ENCODE measurements around the gene HRC.
A peak's percentile ranks its signal among the peaks of the same experiment; 100 is the strongest.
"Not testable (repeated sequence)": the region's sequence is repeated elsewhere in the genome, so short reads cannot be mapped to it uniquely, and the experiment has no call there.

HRC gene

GRCh38 chr19:49148044-49148682, 7.0 kb downstream of the HRC start:
- TF ChIP-seq ZNF8 (CRISPR knock-in tag; IDR thresholded peaks at IDR 0.05) (no peak), ESRRG (CRISPR knock-in tag; IDR thresholded peaks at IDR 0.05) (no peak), RARB (CRISPR knock-in tag; IDR thresholded peaks at IDR 0.05) (no peak), ARNTL (CRISPR knock-in tag; IDR thresholded peaks at IDR 0.05; ENCODE audit: borderline replicate concordance, low read depth) (no peak), GLIS3 (CRISPR knock-in tag; IDR thresholded peaks at IDR 0.05) (no peak), CREB5 (CRISPR knock-in tag; IDR thresholded peaks at IDR 0.05; ENCODE audit: low read depth) (no peak), PPARA (CRISPR knock-in tag; IDR thresholded peaks at IDR 0.05; ENCODE audit: borderline replicate concordance) (no peak), ZFP30 (CRISPR knock-in tag; IDR thresholded peaks at IDR 0.05) (no peak), ZC3H10 (CRISPR knock-in tag; IDR thresholded peaks at IDR 0.05) (no peak), TOX (CRISPR knock-in tag; IDR thresholded peaks at IDR 0.05; ENCODE audit: borderline replicate concordance) (no peak), PATZ1 (CRISPR knock-in tag; IDR thresholded peaks at IDR 0.05; ENCODE audit: borderline replicate concordance) (no peak)
- TF ChIP-seq, protein P1, sequence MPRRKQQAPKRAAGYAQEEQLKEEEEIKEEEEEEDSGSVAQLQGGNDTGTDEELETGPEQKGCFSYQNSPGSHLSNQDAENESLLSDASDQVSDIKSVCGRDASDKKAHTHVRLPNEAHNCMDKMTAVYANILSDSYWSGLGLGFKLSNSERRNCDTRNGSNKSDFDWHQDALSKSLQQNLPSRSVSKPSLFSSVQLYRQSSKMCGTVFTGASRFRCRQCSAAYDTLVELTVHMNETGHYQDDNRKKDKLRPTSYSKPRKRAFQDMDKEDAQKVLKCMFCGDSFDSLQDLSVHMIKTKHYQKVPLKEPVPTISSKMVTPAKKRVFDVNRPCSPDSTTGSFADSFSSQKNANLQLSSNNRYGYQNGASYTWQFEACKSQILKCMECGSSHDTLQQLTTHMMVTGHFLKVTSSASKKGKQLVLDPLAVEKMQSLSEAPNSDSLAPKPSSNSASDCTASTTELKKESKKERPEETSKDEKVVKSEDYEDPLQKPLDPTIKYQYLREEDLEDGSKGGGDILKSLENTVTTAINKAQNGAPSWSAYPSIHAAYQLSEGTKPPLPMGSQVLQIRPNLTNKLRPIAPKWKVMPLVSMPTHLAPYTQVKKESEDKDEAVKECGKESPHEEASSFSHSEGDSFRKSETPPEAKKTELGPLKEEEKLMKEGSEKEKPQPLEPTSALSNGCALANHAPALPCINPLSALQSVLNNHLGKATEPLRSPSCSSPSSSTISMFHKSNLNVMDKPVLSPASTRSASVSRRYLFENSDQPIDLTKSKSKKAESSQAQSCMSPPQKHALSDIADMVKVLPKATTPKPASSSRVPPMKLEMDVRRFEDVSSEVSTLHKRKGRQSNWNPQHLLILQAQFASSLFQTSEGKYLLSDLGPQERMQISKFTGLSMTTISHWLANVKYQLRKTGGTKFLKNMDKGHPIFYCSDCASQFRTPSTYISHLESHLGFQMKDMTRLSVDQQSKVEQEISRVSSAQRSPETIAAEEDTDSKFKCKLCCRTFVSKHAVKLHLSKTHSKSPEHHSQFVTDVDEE (CRISPR knock-in tag; IDR thresholded peaks at IDR 0.05), result no peak
- ATAC-seq, result no peak

GRCh38 chr19:49146408-49146770, 8.8 kb downstream of the HRC start:
- ATAC-seq, result not testable (repeated sequence)

DNA sequence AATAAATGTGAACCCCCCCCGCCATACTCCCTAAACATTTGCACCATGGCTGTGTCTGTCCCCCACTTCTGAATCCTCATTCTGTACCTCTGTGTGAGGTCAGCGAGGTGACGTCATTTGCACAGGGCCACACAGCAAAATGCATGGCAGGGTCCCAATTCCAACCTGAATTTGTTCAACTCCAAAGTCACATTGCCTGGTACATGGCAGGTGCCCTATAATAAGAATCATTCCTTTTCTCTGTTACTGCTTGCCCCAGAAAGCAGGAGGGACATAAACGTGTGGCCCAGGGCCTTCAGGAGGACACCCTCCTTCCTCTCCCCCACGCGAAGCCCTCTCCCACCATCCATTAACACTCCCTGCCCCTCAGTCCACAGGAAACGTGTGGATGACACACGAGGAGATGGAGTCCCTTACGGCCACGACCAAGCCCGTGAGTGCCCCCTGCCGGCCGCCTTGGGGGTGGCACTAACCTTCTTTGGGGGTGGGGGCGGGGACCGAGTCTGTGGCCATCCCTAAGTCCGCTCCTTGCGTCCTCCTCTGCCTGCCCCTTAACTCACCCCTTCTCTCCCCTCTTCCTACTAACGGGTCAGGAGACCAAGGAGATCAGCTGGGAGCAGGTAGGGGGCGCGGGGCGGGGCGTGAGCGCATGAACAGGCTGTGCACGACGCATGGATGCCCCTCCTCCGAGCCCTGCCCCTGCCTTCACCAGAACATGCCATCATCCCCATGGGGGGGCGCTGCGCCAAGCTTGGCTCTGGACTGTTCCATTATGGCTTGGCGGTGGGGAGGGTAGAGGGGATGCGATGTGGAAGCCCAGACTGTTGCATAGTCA, 9.4 kb downstream of the HRC start:
- TF ChIP-seq PATZ1 (CRISPR knock-in tag; IDR thresholded peaks at IDR 0.05; ENCODE audit: borderline replicate concordance) (no peak), TCF4 (CRISPR knock-in tag; IDR thresholded peaks at IDR 0.05; ENCODE audit: borderline replicate concordance) (no peak), RARB (CRISPR knock-in tag; IDR thresholded peaks at IDR 0.05) (no peak), ZNF70 (CRISPR knock-in tag; IDR thresholded peaks at IDR 0.05) (no peak), CREB5 (CRISPR knock-in tag; IDR thresholded peaks at IDR 0.05; ENCODE audit: low read depth) (no peak), POU6F1 (CRISPR knock-in tag; IDR thresholded peaks at IDR 0.05; ENCODE audit: borderline replicate concordance, low read depth) (no peak), ZNF565 (CRISPR knock-in tag; conservative IDR thresholded peaks at IDR 0.05; ENCODE audit: low read depth) (no peak), ZFP3 (CRISPR knock-in tag; IDR thresholded peaks at IDR 0.05) (no peak), TOX (CRISPR knock-in tag; IDR thresholded peaks at IDR 0.05; ENCODE audit: borderline replicate concordance) (no peak), OSR1 (CRISPR knock-in tag; IDR thresholded peaks at IDR 0.05) (no peak), ZFP30 (CRISPR knock-in tag; IDR thresholded peaks at IDR 0.05) (no peak), ARNTL (CRISPR knock-in tag; IDR thresholded peaks at IDR 0.05; ENCODE audit: borderline replicate concordance, low read depth) (no peak), GLIS3 (CRISPR knock-in tag; IDR thresholded peaks at IDR 0.05) (no peak)
- 0 out of 3 replicates have a peak, but pooled peaks have one; percentile 5 for ATAC-seq
